ENCODE measurements around the gene GPSM1. TPM values are rescaled to one million over a fixed set of nuclear protein-coding genes. Genes with fewer than 3 reads are reported as not detected.

Gene GPSM1
- total RNA-seq, 1 donor from 2014 or later = 59.4 TPM

DNA sequence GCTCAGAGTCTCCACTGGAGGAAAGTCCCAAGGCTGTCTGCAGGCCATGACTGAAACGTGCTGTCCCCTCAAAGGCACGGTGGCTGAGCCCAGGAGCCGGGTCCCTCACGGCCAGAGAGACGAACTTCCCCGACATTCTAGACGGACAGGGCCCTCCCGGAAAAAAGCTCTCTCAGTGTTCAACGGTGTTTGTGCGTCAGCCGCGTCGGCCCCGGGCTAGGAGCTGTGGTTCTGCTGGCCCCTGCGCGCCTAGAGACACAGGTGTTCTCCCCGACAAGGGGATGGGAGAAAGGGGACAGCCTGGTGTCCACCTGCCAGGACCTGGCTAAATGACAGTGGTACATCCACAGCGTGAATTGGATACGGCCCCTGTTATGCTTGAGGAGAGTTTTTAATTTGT, 5.8 kb upstream of the GPSM1 start:
- H3K27ac ChIP-seq (ENCODE audit: low read depth, low read length) = no peak overlapping the region
- no peaks in the 10 kb centered on the region for H3K4me1 Mint-ChIP-seq (ENCODE audit: low read depth, unreplicated experiment)
- H3K9me3 ChIP-seq (ENCODE audit: insufficient read depth, low read depth, low read length) = no peaks in the 10 kb centered on the region
- H3K36me3 Mint-ChIP-seq (ENCODE audit: low read depth, unreplicated experiment) = no peaks in the 10 kb centered on the region
- no peak overlapping the region for H3K4me3 ChIP-seq (ENCODE audit: insufficient read depth, low read depth, low read length)
- H3K9me3 Mint-ChIP-seq (ENCODE audit: unreplicated experiment) = peaks cover 13% of the 10 kb centered on the region
- no peak overlapping the region for H3K4me2 ChIP-seq (ENCODE audit: low read length)
- H3K4me3 Mint-ChIP-seq (ENCODE audit: unreplicated experiment) = no peak overlapping the region
- no peak overlapping the region for H2AFZ ChIP-seq (ENCODE audit: low read depth, low read length)
- H3K27ac Mint-ChIP-seq (ENCODE audit: unreplicated experiment) = no peak overlapping the region
- DNase-seq (ENCODE audit: low read depth) (no peak), FAIRE-seq (no peak)
- no peak overlapping the region for H3K9ac ChIP-seq (ENCODE audit: low read length)
- TF ChIP-seq, protein P1, sequence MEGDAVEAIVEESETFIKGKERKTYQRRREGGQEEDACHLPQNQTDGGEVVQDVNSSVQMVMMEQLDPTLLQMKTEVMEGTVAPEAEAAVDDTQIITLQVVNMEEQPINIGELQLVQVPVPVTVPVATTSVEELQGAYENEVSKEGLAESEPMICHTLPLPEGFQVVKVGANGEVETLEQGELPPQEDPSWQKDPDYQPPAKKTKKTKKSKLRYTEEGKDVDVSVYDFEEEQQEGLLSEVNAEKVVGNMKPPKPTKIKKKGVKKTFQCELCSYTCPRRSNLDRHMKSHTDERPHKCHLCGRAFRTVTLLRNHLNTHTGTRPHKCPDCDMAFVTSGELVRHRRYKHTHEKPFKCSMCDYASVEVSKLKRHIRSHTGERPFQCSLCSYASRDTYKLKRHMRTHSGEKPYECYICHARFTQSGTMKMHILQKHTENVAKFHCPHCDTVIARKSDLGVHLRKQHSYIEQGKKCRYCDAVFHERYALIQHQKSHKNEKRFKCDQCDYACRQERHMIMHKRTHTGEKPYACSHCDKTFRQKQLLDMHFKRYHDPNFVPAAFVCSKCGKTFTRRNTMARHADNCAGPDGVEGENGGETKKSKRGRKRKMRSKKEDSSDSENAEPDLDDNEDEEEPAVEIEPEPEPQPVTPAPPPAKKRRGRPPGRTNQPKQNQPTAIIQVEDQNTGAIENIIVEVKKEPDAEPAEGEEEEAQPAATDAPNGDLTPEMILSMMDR (IDR thresholded peaks at IDR 0.05; ENCODE audit: insufficient read depth, low read depth, low read length) = no peak
- no peak for TF ChIP-seq EZH2 (IDR thresholded peaks at IDR 0.05; ENCODE audit: insufficient read depth, low read length)
- H3K36me3 ChIP-seq (ENCODE audit: insufficient read depth, low read length) = no peaks in the 10 kb centered on the region
- H4K20me1 ChIP-seq (ENCODE audit: insufficient read depth, low read length) = no peaks in the 10 kb centered on the region
- H3K4me1 ChIP-seq (ENCODE audit: insufficient read depth, low read length) = peaks cover 10% of the 10 kb centered on the region
- H3K79me2 ChIP-seq (ENCODE audit: insufficient read depth, low read length) = no peaks in the 10 kb centered on the region
- H3K27me3 Mint-ChIP-seq (ENCODE audit: low read depth, unreplicated experiment) = peaks cover 8% of the 10 kb centered on the region
- H3K27me3 ChIP-seq (ENCODE audit: insufficient read depth, low read length) = no peaks in the 10 kb centered on the region

DNA sequence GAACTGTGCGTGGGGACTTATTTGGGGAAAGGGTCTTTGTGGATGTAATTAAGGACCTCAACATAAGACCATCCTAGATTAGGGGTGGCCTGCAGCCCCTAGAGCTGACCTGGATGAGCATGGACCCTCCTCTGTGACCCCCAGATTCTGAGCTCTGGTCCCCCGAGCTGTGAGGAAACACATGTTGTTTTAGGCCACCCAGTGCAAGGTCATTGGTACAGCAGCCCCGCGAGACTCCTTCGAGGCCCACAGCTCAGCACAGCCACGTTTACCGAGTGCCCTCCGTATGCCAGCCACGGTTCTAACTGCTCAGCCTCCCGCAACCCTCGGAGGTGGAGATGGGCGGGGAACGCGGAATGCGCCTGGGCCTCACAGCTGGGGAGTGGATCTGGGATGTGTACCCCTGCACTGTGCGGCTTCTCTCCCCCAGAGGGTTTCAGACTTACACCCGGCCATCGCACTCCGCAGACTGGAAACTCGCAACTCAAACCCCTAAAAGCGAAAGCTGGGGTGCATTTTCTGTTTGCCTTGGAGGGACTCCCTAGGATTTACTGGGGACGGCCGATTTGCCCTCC, 4.5 kb upstream of the GPSM1 start:
- Histone ChIP-seq H3K9me3 (ENCODE audit: insufficient read depth, low read depth, low read length) (no peaks in the 10 kb centered on the region), H3K9ac (ENCODE audit: low read length) (no peak overlapping the region), H3K4me2 (ENCODE audit: low read length) (no peak overlapping the region), H4K20me1 (ENCODE audit: insufficient read depth, low read length) (no peaks in the 10 kb centered on the region), H3K36me3 (ENCODE audit: insufficient read depth, low read length) (no peaks in the 10 kb centered on the region), H3K27me3 (ENCODE audit: insufficient read depth, low read length) (no peaks in the 10 kb centered on the region), H3K79me2 (ENCODE audit: insufficient read depth, low read length) (peaks cover under 1% of the 10 kb centered on the region), H2AFZ (ENCODE audit: low read depth, low read length) (no peak overlapping the region), H3K4me1 (ENCODE audit: insufficient read depth, low read length) (peaks cover 16% of the 10 kb centered on the region), H3K27ac (ENCODE audit: low read depth, low read length) (no peak overlapping the region), H3K4me3 (ENCODE audit: insufficient read depth, low read depth, low read length) (no peak overlapping the region)
- Mint-ChIP-seq H3K27ac (ENCODE audit: unreplicated experiment) (no peak overlapping the region), H3K4me3 (ENCODE audit: unreplicated experiment) (no peak overlapping the region), H3K4me1 (ENCODE audit: low read depth, unreplicated experiment) (no peaks in the 10 kb centered on the region), H3K27me3 (ENCODE audit: low read depth, unreplicated experiment) (peaks cover 8% of the 10 kb centered on the region), H3K9me3 (ENCODE audit: unreplicated experiment) (peaks cover 13% of the 10 kb centered on the region), H3K36me3 (ENCODE audit: low read depth, unreplicated experiment) (no peaks in the 10 kb centered on the region)
- FAIRE-seq (no peak), DNase-seq (ENCODE audit: low read depth) (no peak)
- TF ChIP-seq, protein P1 (IDR thresholded peaks at IDR 0.05; ENCODE audit: insufficient read depth, low read depth, low read length) = no peak
- TF ChIP-seq EZH2 (IDR thresholded peaks at IDR 0.05; ENCODE audit: insufficient read depth, low read length) = no peak

DNA sequence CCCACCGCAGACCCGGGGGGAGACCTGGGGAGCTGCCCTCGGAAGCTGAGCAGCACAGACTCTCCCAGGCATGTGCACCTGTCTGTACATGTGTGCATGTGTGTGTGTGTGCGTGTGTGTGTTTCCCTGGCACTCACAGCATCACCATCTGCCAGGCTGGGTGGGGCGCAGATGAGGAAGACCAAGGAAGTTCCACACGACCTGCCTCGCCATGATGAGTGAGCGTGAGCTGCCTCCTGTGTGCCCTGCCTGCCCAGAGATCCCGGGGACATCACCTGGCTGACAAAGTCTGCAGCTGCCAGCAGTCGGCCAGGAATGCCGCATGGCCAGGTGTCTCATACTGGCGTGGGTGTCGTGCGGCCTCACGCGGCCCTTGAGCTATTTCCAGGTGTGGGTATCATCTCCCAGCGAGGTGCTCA, 4.0 kb upstream of the GPSM1 start:
- Histone ChIP-seq H3K79me2 (ENCODE audit: insufficient read depth, low read length) (peaks cover 6% of the 10 kb centered on the region), H3K4me2 (ENCODE audit: low read length) (no peak overlapping the region), H3K27ac (ENCODE audit: low read depth, low read length) (no peak overlapping the region), H3K9me3 (ENCODE audit: insufficient read depth, low read depth, low read length) (no peaks in the 10 kb centered on the region), H3K4me1 (ENCODE audit: insufficient read depth, low read length) (peaks cover 20% of the 10 kb centered on the region), H4K20me1 (ENCODE audit: insufficient read depth, low read length) (peaks cover 4% of the 10 kb centered on the region), H3K36me3 (ENCODE audit: insufficient read depth, low read length) (no peaks in the 10 kb centered on the region), H3K27me3 (ENCODE audit: insufficient read depth, low read length) (no peaks in the 10 kb centered on the region), H3K4me3 (ENCODE audit: insufficient read depth, low read depth, low read length) (no peak overlapping the region), H3K9ac (ENCODE audit: low read length) (no peak overlapping the region), H2AFZ (ENCODE audit: low read depth, low read length) (no peak overlapping the region)
- no peaks in the 10 kb centered on the region for H3K4me1 Mint-ChIP-seq (ENCODE audit: low read depth, unreplicated experiment)
- H3K27ac Mint-ChIP-seq (ENCODE audit: unreplicated experiment) = no peak overlapping the region
- TF ChIP-seq EZH2 (IDR thresholded peaks at IDR 0.05; ENCODE audit: insufficient read depth, low read length) = no peak
- TF ChIP-seq, protein P1 (IDR thresholded peaks at IDR 0.05; ENCODE audit: insufficient read depth, low read depth, low read length) = no peak
- H3K36me3 Mint-ChIP-seq (ENCODE audit: low read depth, unreplicated experiment) = no peaks in the 10 kb centered on the region
- H3K4me3 Mint-ChIP-seq (ENCODE audit: unreplicated experiment) = no peak overlapping the region
- peaks cover 8% of the 10 kb centered on the region for H3K27me3 Mint-ChIP-seq (ENCODE audit: low read depth, unreplicated experiment)
- no peak for FAIRE-seq
- no peak for DNase-seq (ENCODE audit: low read depth)
- peaks cover 13% of the 10 kb centered on the region for H3K9me3 Mint-ChIP-seq (ENCODE audit: unreplicated experiment)
